Testis (tissue), 3 donors: ENCODE data around the gene APBB3. TPM values are rescaled to one million over a fixed set of nuclear protein-coding genes. Genes with fewer than 3 reads are reported as not detected.

Experiments
- DNase-seq: peaks from one replicate; pipeline ENCODE4 v3.0.0-alpha.2; 2019
- H3K27ac ChIP-seq, 2 donors: fragments of 200-600 bp; sonication (generic); one replicate each; pipeline ENCODE4 v1.5.1; 2019
- H3K27me3 ChIP-seq: fragments of 200-600 bp; sonication (generic); one replicate; pipeline ENCODE4 v1.5.1; 2019
- H3K36me3 ChIP-seq: fragments of 200-600 bp; sonication (generic); one replicate; pipeline ENCODE4 v1.5.1; 2017; ENCODE audit warnings: low read depth; ENCODE audit errors: missing control alignments
- H3K4me1 ChIP-seq: fragments of 200-600 bp; sonication (generic); one replicate; pipeline ENCODE4 v1.5.1; 2019
- H3K4me3 ChIP-seq, 2 donors: fragments of 200-600 bp; sonication (generic); one replicate each; pipeline ENCODE4 v1.5.1; 2017 to 2019
- H3K9me3 ChIP-seq: fragments of 200-600 bp; sonication (generic); one replicate; pipeline ENCODE4 v1.5.1; 2017
- POLR2A ChIP-seq: fragments of 450-650 bp; IDR thresholded peaks from one replicate; pipeline ENCODE4 v1.6.1; 2017; ENCODE audit warnings: antibody characterized with exemption, mild to moderate bottlenecking, moderate library complexity
- WGBS, 2 donors: methylation state at CpG; one replicate each; pipeline ENCODE4 v1.1.5; 2018; 5-methylcytosine and 5-hydroxymethylcytosine counted together
- intact Hi-C: fragments of 100-400 bp; cut with DNase I; formaldehyde crosslinking; loops from one replicate; pipeline ENCODE4 v1.15.1; 2023; ENCODE audit warnings: low total_unique reads
- polyA plus RNA-seq: library from polyadenylated mRNA; stranded (reverse); fragments of 350-450 nt; fragmentation: Illumina TruSeq; extraction: RNeasy Lipid Tissue Mini Kit (QIAGEN cat#74804); gene quantifications from one replicate; pipeline ENCODE4 v1.2.3, GENCODE V29; 2014; ENCODE audit warnings: low read depth, low replicate concordance; ENCODE audit not compliant: insufficient read depth
- total RNA-seq, 2 donors: library from RNA; depleted of rRNA; stranded (reverse); fragments of >200 nt; gene quantifications; one replicate each; pipeline ENCODE4 v1.2.3, GENCODE V29; 2016
- TF ChIP-seq, protein P1 (sequence below), 3 experiments: fragments of 450-650 bp in 2 of 3; fragments of 200-600 bp in 1 of 3; sonication (generic) in 1 of 3; IDR thresholded peaks; one replicate each; pipeline ENCODE4 v1.5.1; 2016 to 2019; ENCODE audit warnings: antibody characterized with exemption in 3 of 3, mild to moderate bottlenecking in 2 of 3, moderate library complexity in 1 of 3

The APBB3 gene
- total and polyA plus RNA-seq, 3 donors from 2014 or later = 73.1 to 129 (median 122) TPM

- Histone ChIP-seq H3K27ac (peak overlapping the region; percentile 88 to 91), H3K36me3 (no peaks in the 10 kb centered on the region), H3K27me3 (no peaks in the 10 kb centered on the region), H3K4me1 (peaks cover 20% of the 10 kb centered on the region), H3K9me3 (no peaks in the 10 kb centered on the region), H3K4me3 (no peak overlapping the region)
- TF ChIP-seq, protein P1, sequence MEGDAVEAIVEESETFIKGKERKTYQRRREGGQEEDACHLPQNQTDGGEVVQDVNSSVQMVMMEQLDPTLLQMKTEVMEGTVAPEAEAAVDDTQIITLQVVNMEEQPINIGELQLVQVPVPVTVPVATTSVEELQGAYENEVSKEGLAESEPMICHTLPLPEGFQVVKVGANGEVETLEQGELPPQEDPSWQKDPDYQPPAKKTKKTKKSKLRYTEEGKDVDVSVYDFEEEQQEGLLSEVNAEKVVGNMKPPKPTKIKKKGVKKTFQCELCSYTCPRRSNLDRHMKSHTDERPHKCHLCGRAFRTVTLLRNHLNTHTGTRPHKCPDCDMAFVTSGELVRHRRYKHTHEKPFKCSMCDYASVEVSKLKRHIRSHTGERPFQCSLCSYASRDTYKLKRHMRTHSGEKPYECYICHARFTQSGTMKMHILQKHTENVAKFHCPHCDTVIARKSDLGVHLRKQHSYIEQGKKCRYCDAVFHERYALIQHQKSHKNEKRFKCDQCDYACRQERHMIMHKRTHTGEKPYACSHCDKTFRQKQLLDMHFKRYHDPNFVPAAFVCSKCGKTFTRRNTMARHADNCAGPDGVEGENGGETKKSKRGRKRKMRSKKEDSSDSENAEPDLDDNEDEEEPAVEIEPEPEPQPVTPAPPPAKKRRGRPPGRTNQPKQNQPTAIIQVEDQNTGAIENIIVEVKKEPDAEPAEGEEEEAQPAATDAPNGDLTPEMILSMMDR (IDR thresholded peaks at IDR 0.05) = no peak
- no peak for TF ChIP-seq POLR2A
- 50 to 69% methylated on average over 1 of the region's 1 CpG for WGBS, 2 donors
- intact Hi-C loops = no loop called here
- no peak for DNase-seq
These were observed 8.6 kb downstream of the APBB3 start for GRCh38 chr5:140555747-140556312.

DNA sequence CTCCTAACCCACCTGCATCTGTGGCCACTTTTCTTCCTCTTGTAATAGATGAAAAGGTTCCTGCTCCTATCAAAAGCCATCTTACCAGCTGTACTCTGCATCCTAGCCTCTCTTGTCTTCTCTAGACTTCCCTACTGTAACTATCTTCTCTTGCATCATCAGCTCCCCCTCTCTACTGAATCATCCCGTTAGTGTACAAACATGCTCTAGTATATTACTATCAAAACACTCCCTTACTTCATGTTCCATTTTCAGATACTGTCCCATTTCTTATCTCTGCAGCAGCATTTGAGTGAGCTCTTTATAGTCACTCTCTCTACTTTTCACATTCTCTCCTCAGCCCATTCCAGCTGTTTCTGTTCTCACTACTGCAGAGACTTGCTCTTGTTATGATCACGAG, 9.9 kb downstream of the APBB3 start:
- intact Hi-C loops = no loop called here

DNA sequence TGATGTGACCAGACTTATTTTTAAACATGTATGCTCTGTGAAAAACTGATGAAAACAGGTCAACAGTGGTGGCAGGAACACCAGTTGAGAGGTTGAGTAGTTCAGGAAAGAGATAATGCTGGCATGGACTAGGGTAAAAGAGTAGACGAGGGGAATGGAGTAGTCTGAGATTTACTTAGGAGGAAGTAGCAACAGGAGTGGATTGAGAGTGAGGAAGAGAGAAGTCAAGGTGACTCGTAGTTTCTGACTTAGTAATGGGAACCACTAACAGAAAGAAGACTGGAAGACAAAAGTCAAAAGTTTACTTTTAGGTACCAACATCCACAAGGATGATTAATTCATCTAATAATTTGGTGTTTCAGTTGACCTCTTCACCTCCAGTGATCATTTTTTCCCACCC, 10.7 kb downstream of the APBB3 start:
- no peaks in the 10 kb centered on the region for H3K36me3 ChIP-seq
- no peak overlapping the region for H3K4me3 ChIP-seq
- H3K9me3 ChIP-seq = no peaks in the 10 kb centered on the region
- no peaks in the 10 kb centered on the region for H3K27me3 ChIP-seq
- no peak for DNase-seq
- no peak overlapping the region for H3K27ac ChIP-seq
- TF ChIP-seq, protein P1 (IDR thresholded peaks at IDR 0.05) = no peak
- no peak for TF ChIP-seq POLR2A
- 78 to 81% methylated on average over 2 of the region's 2 CpGs for WGBS, 2 donors
- intact Hi-C loops = no loop called here
- H3K4me1 ChIP-seq = peaks cover 33% of the 10 kb centered on the region

More for the DNA sequence above, 9.9 kb downstream of the APBB3 start:
- no peak for DNase-seq
- no peak overlapping the region for H3K4me3 ChIP-seq
- no peak for TF ChIP-seq POLR2A
- TF ChIP-seq, protein P1 (IDR thresholded peaks at IDR 0.05) = no peak
- H3K36me3 ChIP-seq = no peaks in the 10 kb centered on the region
- no peaks in the 10 kb centered on the region for H3K27me3 ChIP-seq
- H3K4me1 ChIP-seq = peaks cover 25% of the 10 kb centered on the region
- 47 to 64% methylated on average over 2 of the region's 2 CpGs for WGBS, 2 donors
- no peak overlapping the region for H3K27ac ChIP-seq
- no peaks in the 10 kb centered on the region for H3K9me3 ChIP-seq

GRCh38 chr5:140551872-140552271, 12.5 kb downstream of the APBB3 start:
- TF ChIP-seq, protein P1 (IDR thresholded peaks at IDR 0.05) = no peak
- no peak for TF ChIP-seq POLR2A
- intact Hi-C loops = no loop called here
- 92 to 95% methylated on average over 4 of the region's 4 CpGs for WGBS, 2 donors

More at GRCh38 chr5:140551872-140552271, 12.5 kb downstream of the APBB3 start:
- Histone ChIP-seq H3K9me3 (no peaks in the 10 kb centered on the region), H3K27ac (no peak overlapping the region), H3K4me1 (peaks cover 44% of the 10 kb centered on the region), H3K4me3 (no peak overlapping the region), H3K27me3 (no peaks in the 10 kb centered on the region), H3K36me3 (no peaks in the 10 kb centered on the region)
- no peak for DNase-seq
